GM12892 (cell line): ENCODE results near the gene UNC5A.

Experiments used
- POLR2A ChIP-seq: IDR thresholded peaks from 2 replicates; pipeline ENCODE4 v1.6.1; 2011; ENCODE audit warnings: low read depth, low read length, control low read depth
- POLR2AphosphoS5 ChIP-seq: IDR thresholded peaks from 2 replicates; pipeline ENCODE4 v1.6.1; 2011; ENCODE audit warnings: low read depth, low read length, control low read depth
- TAF1 ChIP-seq: IDR thresholded peaks from 2 replicates; pipeline ENCODE4 v1.6.1; 2011; ENCODE audit warnings: low read depth, mild to moderate bottlenecking, control low read depth, low read length, borderline replicate concordance

DNA sequence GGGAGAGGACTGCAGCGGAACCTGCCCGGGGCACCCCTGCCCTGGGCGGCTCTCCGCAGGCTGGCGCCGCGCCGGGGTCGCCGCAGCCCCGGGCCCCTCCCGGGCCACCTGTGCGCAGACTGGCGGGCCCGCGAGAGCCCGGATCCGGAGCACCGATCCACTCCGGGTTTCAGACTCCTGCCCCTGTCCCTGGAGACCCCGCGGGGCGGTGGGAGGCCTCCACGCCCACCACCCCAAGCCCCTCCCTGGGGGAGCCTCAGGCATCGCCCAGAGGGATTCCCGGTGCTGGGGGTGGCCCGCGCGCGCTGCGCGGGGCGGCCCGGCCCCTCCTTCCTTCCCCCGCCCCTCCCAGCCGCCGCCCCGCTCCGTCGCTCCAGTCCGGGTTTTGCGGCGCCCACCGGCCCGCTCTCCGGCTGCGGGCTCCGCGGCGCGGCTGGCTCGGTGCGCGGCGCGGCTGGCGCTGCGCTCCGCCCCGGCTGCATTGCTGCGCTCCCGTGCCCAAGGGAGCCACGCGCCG, at the start of gene UNC5A:
- no peak for TF ChIP-seq POLR2A
- TF ChIP-seq POLR2AphosphoS5 = no peak
- TF ChIP-seq TAF1 = no peak
